HL-60 (cell line): ENCODE results near the gene PSAT1.

Source experiments
- DNase-seq, 2 experiments: peaks; one replicate each; pipeline ENCODE4 v3.0.0-alpha.2; 2010 to 2020; ENCODE audit warnings: low read depth in 1 of 2, low spot score in 1 of 2
- H3K27ac ChIP-seq: fragments of 250-450 bp; sonication (Bioruptor Pico); replicated peaks from 2 replicates; pipeline ENCODE4 v1.5.1; 2020; ENCODE audit warnings: mild to moderate bottlenecking, moderate library complexity
- H3K27me3 ChIP-seq: fragments of 250-450 bp; sonication (Bioruptor Pico); 2 replicates; pipeline ENCODE4 v1.5.1; 2021; ENCODE audit warnings: mild to moderate bottlenecking, moderate library complexity; ENCODE audit not compliant: insufficient read depth, poor library complexity, severe bottlenecking
- H3K4me3 ChIP-seq: replicated peaks from 2 replicates; pipeline ENCODE4 v1.5.1; 2011; ENCODE audit warnings: mild to moderate bottlenecking, control low read depth, low read length; ENCODE audit not compliant: insufficient read depth
- GABPA ChIP-seq: IDR thresholded peaks from 2 replicates; pipeline ENCODE4 v1.6.1; 2012; ENCODE audit warnings: low read depth
- POLR2AphosphoS5 ChIP-seq: IDR thresholded peaks from 2 replicates; pipeline ENCODE4 v1.6.1; 2012; ENCODE audit warnings: low read depth
- SPI1 ChIP-seq: IDR thresholded peaks from 2 replicates; pipeline ENCODE4 v1.6.1; 2012; ENCODE audit warnings: low read depth, mild to moderate bottlenecking, borderline replicate concordance
- TF ChIP-seq, protein P1 (sequence below): IDR thresholded peaks from one replicate; pipeline ENCODE4 v1.5.1; 2011; ENCODE audit warnings: low read length, control low read depth, inconsistent platforms; ENCODE audit not compliant: insufficient read depth
- TF ChIP-seq, protein P2 (sequence below): IDR thresholded peaks from 2 replicates; pipeline ENCODE4 v1.6.1; 2012; ENCODE audit warnings: low read depth; ENCODE audit not compliant: insufficient replicate concordance

PSAT1 gene

DNA sequence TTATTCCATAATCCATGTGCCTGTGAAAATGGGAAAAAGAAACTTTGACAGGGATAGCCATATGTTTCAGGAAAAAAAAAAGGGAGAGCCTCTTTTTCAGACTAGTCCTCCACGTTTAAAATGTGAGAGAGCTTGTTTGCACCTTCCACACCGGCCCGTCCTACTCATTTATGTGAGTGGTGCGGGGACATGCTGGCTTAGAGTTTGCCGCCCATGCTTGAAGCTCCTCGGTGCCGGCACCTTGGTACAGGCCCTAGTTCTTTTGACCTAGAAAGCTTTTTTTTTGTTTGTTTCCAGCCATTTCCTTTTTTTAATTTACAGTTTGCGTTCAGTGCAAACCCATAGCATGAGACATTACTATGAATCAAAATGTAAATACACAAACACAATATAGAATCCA, 27.8 kb downstream of the PSAT1 start:
- DNase-seq = no peak
- TF ChIP-seq GABPA = no peak
- no peak for TF ChIP-seq POLR2AphosphoS5
- TF ChIP-seq SPI1 = no peak
- TF ChIP-seq, protein P1, sequence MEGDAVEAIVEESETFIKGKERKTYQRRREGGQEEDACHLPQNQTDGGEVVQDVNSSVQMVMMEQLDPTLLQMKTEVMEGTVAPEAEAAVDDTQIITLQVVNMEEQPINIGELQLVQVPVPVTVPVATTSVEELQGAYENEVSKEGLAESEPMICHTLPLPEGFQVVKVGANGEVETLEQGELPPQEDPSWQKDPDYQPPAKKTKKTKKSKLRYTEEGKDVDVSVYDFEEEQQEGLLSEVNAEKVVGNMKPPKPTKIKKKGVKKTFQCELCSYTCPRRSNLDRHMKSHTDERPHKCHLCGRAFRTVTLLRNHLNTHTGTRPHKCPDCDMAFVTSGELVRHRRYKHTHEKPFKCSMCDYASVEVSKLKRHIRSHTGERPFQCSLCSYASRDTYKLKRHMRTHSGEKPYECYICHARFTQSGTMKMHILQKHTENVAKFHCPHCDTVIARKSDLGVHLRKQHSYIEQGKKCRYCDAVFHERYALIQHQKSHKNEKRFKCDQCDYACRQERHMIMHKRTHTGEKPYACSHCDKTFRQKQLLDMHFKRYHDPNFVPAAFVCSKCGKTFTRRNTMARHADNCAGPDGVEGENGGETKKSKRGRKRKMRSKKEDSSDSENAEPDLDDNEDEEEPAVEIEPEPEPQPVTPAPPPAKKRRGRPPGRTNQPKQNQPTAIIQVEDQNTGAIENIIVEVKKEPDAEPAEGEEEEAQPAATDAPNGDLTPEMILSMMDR = no peak
- TF ChIP-seq, protein P2, sequence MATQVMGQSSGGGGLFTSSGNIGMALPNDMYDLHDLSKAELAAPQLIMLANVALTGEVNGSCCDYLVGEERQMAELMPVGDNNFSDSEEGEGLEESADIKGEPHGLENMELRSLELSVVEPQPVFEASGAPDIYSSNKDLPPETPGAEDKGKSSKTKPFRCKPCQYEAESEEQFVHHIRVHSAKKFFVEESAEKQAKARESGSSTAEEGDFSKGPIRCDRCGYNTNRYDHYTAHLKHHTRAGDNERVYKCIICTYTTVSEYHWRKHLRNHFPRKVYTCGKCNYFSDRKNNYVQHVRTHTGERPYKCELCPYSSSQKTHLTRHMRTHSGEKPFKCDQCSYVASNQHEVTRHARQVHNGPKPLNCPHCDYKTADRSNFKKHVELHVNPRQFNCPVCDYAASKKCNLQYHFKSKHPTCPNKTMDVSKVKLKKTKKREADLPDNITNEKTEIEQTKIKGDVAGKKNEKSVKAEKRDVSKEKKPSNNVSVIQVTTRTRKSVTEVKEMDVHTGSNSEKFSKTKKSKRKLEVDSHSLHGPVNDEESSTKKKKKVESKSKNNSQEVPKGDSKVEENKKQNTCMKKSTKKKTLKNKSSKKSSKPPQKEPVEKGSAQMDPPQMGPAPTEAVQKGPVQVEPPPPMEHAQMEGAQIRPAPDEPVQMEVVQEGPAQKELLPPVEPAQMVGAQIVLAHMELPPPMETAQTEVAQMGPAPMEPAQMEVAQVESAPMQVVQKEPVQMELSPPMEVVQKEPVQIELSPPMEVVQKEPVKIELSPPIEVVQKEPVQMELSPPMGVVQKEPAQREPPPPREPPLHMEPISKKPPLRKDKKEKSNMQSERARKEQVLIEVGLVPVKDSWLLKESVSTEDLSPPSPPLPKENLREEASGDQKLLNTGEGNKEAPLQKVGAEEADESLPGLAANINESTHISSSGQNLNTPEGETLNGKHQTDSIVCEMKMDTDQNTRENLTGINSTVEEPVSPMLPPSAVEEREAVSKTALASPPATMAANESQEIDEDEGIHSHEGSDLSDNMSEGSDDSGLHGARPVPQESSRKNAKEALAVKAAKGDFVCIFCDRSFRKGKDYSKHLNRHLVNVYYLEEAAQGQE = no peak
- no peak overlapping the region for H3K4me3 ChIP-seq
- no peak overlapping the region for H3K27ac ChIP-seq
- H3K27me3 ChIP-seq = no peaks in the 10 kb centered on the region

DNA sequence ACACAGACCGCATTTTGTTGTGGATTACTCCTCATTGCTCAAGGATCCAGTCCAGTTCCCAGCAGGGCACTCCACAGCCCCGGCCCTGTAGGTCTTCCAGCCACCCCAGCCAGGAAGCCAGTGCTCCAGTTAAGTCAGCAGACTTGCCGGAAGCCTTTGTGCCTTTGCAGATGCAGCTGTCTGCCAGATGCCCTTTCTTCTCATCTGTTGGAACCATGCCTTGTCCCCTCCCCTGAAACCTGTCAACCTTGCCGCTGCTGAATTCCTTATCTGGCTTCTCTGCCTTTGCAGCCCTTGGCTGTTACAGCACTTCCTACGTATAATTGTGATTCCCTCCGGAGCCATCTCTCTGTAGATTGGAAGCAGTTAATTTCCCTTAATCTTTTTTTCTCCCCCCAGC, 28.4 kb downstream of the PSAT1 start:
- TF ChIP-seq POLR2AphosphoS5 = no peak
- no peak overlapping the region for H3K27ac ChIP-seq
- no peak for DNase-seq
- H3K27me3 ChIP-seq = no peaks in the 10 kb centered on the region
- H3K4me3 ChIP-seq = no peak overlapping the region

DNA sequence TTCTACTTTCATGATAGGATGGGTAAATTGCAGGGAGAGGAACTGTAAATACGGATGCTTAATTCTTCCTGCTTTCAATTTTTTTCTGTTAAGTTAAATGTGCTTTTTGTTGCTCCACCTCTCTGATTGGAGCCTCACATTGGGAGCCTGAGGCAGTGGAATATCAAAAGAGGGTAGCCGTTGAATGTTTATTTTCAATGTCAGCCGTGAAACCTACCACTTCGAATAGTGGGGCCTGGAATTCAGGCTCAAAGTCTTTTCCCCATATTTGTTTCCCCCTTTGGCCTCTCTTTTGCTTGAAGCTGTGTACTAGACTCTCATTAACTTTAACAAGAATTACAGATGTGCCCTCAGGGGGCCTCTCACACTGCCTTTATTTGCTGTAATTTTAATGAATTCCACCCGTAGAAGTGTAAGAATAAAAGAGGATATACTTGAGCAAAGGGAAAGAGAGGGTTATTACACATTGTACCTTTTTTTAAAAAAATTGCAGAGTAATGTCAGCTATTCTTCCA, 29.0 kb downstream of the PSAT1 start:
- H3K27ac ChIP-seq = no peak overlapping the region
- H3K27me3 ChIP-seq = no peaks in the 10 kb centered on the region
- no peak overlapping the region for H3K4me3 ChIP-seq
- no peak for TF ChIP-seq SPI1
- TF ChIP-seq POLR2AphosphoS5 = no peak
- TF ChIP-seq, protein P1 = no peak
- no peak for TF ChIP-seq GABPA
- TF ChIP-seq, protein P2 = no peak
- no peak for DNase-seq

DNA sequence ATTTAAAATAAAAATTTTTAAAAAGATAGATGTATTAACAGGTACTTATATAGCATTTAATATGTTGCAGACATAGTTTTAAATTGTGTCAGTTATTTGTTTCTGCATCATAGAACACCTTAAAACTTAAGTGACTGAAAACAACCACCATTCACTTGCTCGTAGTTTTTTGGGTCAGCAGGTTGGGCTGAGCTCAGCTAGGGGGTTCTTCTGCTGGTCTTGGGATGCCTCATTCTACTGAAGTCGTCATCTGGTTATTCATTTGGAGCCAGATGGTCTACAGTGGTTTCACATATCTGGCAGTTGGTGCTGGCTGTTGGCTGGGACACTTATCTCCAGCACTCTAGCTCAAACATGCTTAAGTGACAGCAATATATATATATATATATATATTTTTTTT, 29.6 kb downstream of the PSAT1 start:
- TF ChIP-seq GABPA (no peak), SPI1 (no peak), POLR2AphosphoS5 (no peak)
- TF ChIP-seq, protein P1 = no peak
- TF ChIP-seq, protein P2 = no peak
- DNase-seq = no peak
- Histone ChIP-seq H3K4me3 (no peak overlapping the region), H3K27ac (no peak overlapping the region), H3K27me3 (no peaks in the 10 kb centered on the region)
